ENCODE measurements around the gene C1orf232.

The C1orf232 gene

GRCh38 chr1:26169669-26170471 is 1.1 kb upstream of the C1orf232 start, which contains the start of gene ZNF593:
Gene ZNF593 (plus strand): TSS chr1:26169908. CDS start chr1:26169984, 76 bp downstream.
- Histone ChIP-seq H3K27me3 (no peaks in the 10 kb centered on the region), H3K27ac (peak within 1 kb of the TSS; percentile 64 to 79), H3K4me1 (peaks cover 0 to 21% (median 14%) of the 10 kb centered on the region in 4 donors), H3K9me3 (no peaks in the 10 kb centered on the region), H3K36me3 (peaks cover 0 to 4% (median 0%) of the 10 kb centered on the region in 3 donors), H3K4me3 (peak within 1 kb of the TSS; percentile 80)
- peak; percentile 87 to 93 for DNase-seq
- peak; percentile 89 to 94 for TF ChIP-seq CTCF (IDR thresholded peaks at IDR 0.05)
- intact Hi-C loops (cut with DNase I; ENCODE audit: low total_unique reads) = loop anchor here (1.0 to 5.0 kb wide), 2 partner anchors 24 to 57 kb away; no protein-coding TSS in a partner anchor

DNA sequence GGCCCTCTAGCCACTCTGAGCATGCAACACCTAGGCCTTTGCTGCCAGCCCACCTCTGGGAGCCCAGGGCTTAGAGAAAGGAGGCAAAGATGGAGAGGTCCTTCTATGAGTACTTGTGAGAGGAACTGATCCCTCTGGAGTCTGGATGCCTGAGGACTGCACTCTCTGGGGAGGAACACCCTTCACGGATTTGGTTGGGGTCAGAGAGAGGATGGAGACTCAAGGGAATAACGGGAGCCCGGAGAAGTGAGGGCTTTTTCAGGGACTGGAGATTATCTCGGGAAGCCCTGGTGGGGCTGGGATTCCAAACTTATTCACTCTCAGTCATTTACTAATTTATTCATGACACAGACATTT is 413 bp upstream of the C1orf232 start:
- Histone ChIP-seq H3K9me3 (no peaks in the 10 kb centered on the region), H3K4me3 (peak overlapping the region; percentile 80), H3K4me1 (peaks cover 0 to 26% (median 17%) of the 10 kb centered on the region in 4 donors), H3K36me3 (peaks cover 0 to 4% (median 0%) of the 10 kb centered on the region in 3 donors), H3K27ac (peak overlapping the region; percentile 64 to 79), H3K27me3 (no peaks in the 10 kb centered on the region)
- no peak for DNase-seq
- TF ChIP-seq CTCF (IDR thresholded peaks at IDR 0.05) = no peak
- intact Hi-C loops (cut with DNase I; ENCODE audit: low total_unique reads) = loop anchor here (1.0 kb wide), 1 partner anchor 23 kb away; no protein-coding TSS in a partner anchor

GRCh38 chr1:26166719-26167281 is 2.0 kb downstream of the C1orf232 start:
- intact Hi-C loops (cut with DNase I; ENCODE audit: low total_unique reads) = no loop called here
- no peak for TF ChIP-seq CTCF (IDR thresholded peaks at IDR 0.05)
- Histone ChIP-seq H3K9me3 (no peaks in the 10 kb centered on the region), H3K4me3 (no peak overlapping the region), H3K36me3 (peaks cover 0 to 4% (median 0%) of the 10 kb centered on the region in 3 donors), H3K27ac (no peak overlapping the region), H3K27me3 (no peaks in the 10 kb centered on the region), H3K4me1 (peaks cover 0 to 38% (median 26%) of the 10 kb centered on the region in 4 donors)
- DNase-seq = no peak

DNA sequence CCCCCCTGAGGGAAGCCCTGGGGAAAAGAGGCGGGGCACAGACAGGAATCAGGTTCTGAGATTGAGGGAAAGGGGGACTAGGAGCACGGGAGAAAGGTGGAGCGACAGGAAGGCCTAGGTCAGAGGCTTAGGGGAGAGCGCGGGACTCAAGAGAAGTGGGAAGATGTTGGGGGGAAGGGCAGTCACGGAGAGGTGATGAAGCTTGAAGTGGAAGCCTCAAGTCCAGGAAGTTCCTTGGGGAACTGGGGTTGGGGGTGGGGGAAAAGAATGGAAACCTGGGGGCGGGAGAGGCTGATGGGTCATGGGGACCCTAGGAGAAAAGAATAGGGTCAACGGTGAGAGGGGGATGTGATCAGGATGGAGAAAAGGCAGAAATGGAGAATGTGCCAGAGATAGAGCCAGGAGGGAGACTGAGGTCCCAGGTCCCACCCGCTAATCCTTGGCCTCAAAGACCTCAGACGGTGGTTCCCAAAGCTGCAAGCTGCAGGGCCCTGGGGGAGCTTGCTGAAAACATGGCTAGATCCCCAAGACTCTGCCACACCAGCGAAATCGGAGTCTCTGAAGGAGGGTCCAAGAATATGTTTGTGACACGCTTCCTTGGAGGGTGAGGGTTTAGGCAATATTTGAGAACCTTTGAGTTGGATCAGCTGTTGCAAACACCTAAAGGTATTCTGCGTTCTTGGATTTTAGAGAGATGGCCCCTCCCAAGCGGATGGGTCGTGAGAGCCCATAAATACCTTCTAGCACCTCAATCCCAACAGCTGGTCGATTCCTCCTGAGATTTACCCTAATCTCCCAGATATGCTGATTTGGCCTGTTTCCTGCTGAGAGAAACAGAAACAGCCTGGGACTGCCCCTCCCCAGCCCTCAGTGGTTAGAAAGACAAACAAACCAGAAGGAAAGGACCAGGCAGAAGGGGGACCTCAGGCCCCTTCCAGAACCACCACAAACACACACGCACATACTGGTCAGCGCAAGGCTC is 3.6 kb downstream of the C1orf232 start:
- Histone ChIP-seq H3K4me1 (peaks cover 0 to 32% (median 23%) of the 10 kb centered on the region in 4 donors), H3K27ac (peak overlapping the region; percentile 26 to 52), H3K36me3 (no peaks in the 10 kb centered on the region), H3K9me3 (no peaks in the 10 kb centered on the region), H3K4me3 (no peak overlapping the region), H3K27me3 (peaks cover 0 to 6% of the 10 kb centered on the region in 2 donors)
- intact Hi-C loops (cut with DNase I; ENCODE audit: low total_unique reads) = loop anchor here (5.0 kb wide), 1 partner anchor 53 kb away; the partner anchor contains the start of gene PDIK1L
- no peak for DNase-seq
- no peak for TF ChIP-seq CTCF (IDR thresholded peaks at IDR 0.05)
